Calu3 (cell line): ENCODE results near the gene TCF23. TPM values are rescaled to one million over a fixed set of nuclear protein-coding genes. Genes with fewer than 3 reads are reported as not detected.

Source experiments
- Bru-seq: library from RNA; stranded (reverse); fragments of 400-500 nt; gene quantifications from one replicate; lab custom pipeline; 2021; lab: Mats Ljungman, UMichigan
- BruChase-seq, 2 experiments: library from RNA; stranded (reverse); fragments of 400-500 nt; gene quantifications; one replicate each; lab custom pipeline; 2021; lab: Mats Ljungman, UMichigan
- BruUV-seq: library from RNA; stranded (reverse); fragments of 400-500 nt; replicated peaks from 2 replicates; lab custom pipeline; 2021; lab: Mats Ljungman, UMichigan
- CTCF ChIA-PET: fragments of 300-600 bp; sonication (Branson Sonifier 250); formaldehyde crosslinking; loops from one replicate; lab custom pipeline; 2022; ENCODE audit warnings: antibody characterized with exemption; lab: Charles Lee
- DNase-seq: peaks from one replicate; pipeline ENCODE4 v3.0.0; 2022
- H3K27ac Mint-ChIP-seq: one replicate; pipeline ENCODE4 v1.8.0; 2022; ENCODE audit warnings: mixed read lengths; ENCODE audit not compliant: unreplicated experiment
- H3K27me3 Mint-ChIP-seq: one replicate; pipeline ENCODE4 v1.8.0; 2022; ENCODE audit warnings: mixed read lengths; ENCODE audit not compliant: unreplicated experiment
- H3K36me3 Mint-ChIP-seq: one replicate; pipeline ENCODE4 v1.8.0; 2022; ENCODE audit warnings: mild to moderate bottlenecking, moderate library complexity, mixed read lengths; ENCODE audit not compliant: insufficient read depth, unreplicated experiment
- H3K4me1 Mint-ChIP-seq: one replicate; pipeline ENCODE4 v1.8.0; 2022; ENCODE audit warnings: mild to moderate bottlenecking, low read depth, mixed read lengths; ENCODE audit not compliant: unreplicated experiment
- H3K4me3 Mint-ChIP-seq: one replicate; pipeline ENCODE4 v1.8.0; 2022; ENCODE audit warnings: mild to moderate bottlenecking, low read depth, moderate library complexity, mixed read lengths; ENCODE audit not compliant: unreplicated experiment
- H3K9me3 Mint-ChIP-seq: one replicate; pipeline ENCODE4 v1.8.0; 2022; ENCODE audit warnings: low read depth, mixed read lengths; ENCODE audit not compliant: unreplicated experiment
- CTCF ChIP-seq: fragments of 200-600 bp; IDR thresholded peaks from one replicate; pipeline ENCODE4 v1.8.0; 2022; ENCODE audit warnings: antibody characterized with exemption; ENCODE audit not compliant: unreplicated experiment
- intact Hi-C: fragments of 100-400 bp; cut with micrococcal nuclease; formaldehyde crosslinking; loops from one replicate; pipeline ENCODE4 v1.10.0; 2022; ENCODE audit not compliant: unreplicated experiment
- long read RNA-seq: library from polyadenylated mRNA; stranded (forward); transcript quantifications from one replicate; pipeline ENCODE4 v2.0.0, GENCODE V29; 2022
- total RNA-seq: library from RNA; stranded (reverse); gene quantifications from 2 replicates; pipeline ENCODE4 v1.2.3, GENCODE V29; 2022

Gene TCF23
- not detected in 2 replicates for total RNA-seq
- not detected for Bru-seq, nascent RNA
- BruChase-seq, experiment 1, labeled RNA remaining after a 6-hour chase, result not detected
- not detected for BruChase-seq, experiment 2, labeled RNA remaining after a 2-hour chase
- long read RNA-seq, result 0 reads

GRCh38 chr2:27148801-27149439 lies at the start of gene TCF23:
TSS of gene TCF23 (plus strand) at chr2:27149004. CDS start at chr2:27149134, 130 bp downstream.
- Mint-ChIP-seq H3K27ac (no peak within 1 kb of the TSS), H3K9me3 (no peaks in the 10 kb centered on the region), H3K27me3 (peaks cover 56% of the 10 kb centered on the region), H3K4me1 (no peaks in the 10 kb centered on the region), H3K4me3 (no peak within 1 kb of the TSS), H3K36me3 (no peaks in the 10 kb centered on the region)
- no TSS peak for BruUV-seq
- no peak for TF ChIP-seq CTCF
- DNase-seq, result no peak
- CTCF ChIA-PET, result no interaction called here
- intact Hi-C loops, result no loop called here

GRCh38 chr2:27099334-27099955 lies 49.4 kb upstream of the TCF23 start:
- intact Hi-C loops, result loop anchor here (2.0 kb wide), 1 partner anchor 203 kb away; no protein-coding TSS in a partner anchor
- no TSS peak for BruUV-seq
- no peak for DNase-seq
- CTCF ChIA-PET, result interaction anchor here (1.7 to 2.3 kb wide), 2 partner anchors 92 to 181 kb away, joined by 11 read pairs; no protein-coding TSS in a partner anchor
- H3K27ac Mint-ChIP-seq, result no peak overlapping the region
- no peak for TF ChIP-seq CTCF
- H3K9me3 Mint-ChIP-seq, result no peaks in the 10 kb centered on the region
- H3K4me1 Mint-ChIP-seq, result peaks cover 3% of the 10 kb centered on the region
- H3K4me3 Mint-ChIP-seq, result no peak overlapping the region
- H3K36me3 Mint-ChIP-seq, result no peaks in the 10 kb centered on the region
- no peaks in the 10 kb centered on the region for H3K27me3 Mint-ChIP-seq

GRCh38 chr2:27100036-27100435 lies 48.8 kb upstream of the TCF23 start:
- intact Hi-C loops, result no loop called here
- CTCF ChIA-PET, result interaction anchor here (1.7 to 2.3 kb wide), 2 partner anchors 91 to 180 kb away, joined by 11 read pairs; no protein-coding TSS in a partner anchor
- H3K27ac Mint-ChIP-seq, result no peak overlapping the region

GRCh38 chr2:27102329-27102728 lies 46.5 kb upstream of the TCF23 start:
- DNase-seq, result no peak
- intact Hi-C loops, result no loop called here
- H3K4me3 Mint-ChIP-seq, result no peak overlapping the region
- BruUV-seq, result no TSS peak
- H3K27ac Mint-ChIP-seq, result no peak overlapping the region
- no peaks in the 10 kb centered on the region for H3K9me3 Mint-ChIP-seq
- no peaks in the 10 kb centered on the region for H3K4me1 Mint-ChIP-seq
- no peaks in the 10 kb centered on the region for H3K27me3 Mint-ChIP-seq
- no peaks in the 10 kb centered on the region for H3K36me3 Mint-ChIP-seq
- CTCF ChIA-PET, result no interaction called here
- no peak for TF ChIP-seq CTCF

More at GRCh38 chr2:27100036-27100435, 48.8 kb upstream of the TCF23 start:
- H3K27me3 Mint-ChIP-seq, result no peaks in the 10 kb centered on the region
- no peak for TF ChIP-seq CTCF
- H3K4me3 Mint-ChIP-seq, result no peak overlapping the region
- H3K36me3 Mint-ChIP-seq, result no peaks in the 10 kb centered on the region
- no peaks in the 10 kb centered on the region for H3K9me3 Mint-ChIP-seq
- no peaks in the 10 kb centered on the region for H3K4me1 Mint-ChIP-seq
- no peak for DNase-seq
- no TSS peak for BruUV-seq
